GM19324 (cell line): ENCODE data around the gene LEMD3.
A peak's percentile ranks its signal among the peaks of the same experiment; 100 is the strongest.

Experiments
- ATAC-seq: cut with Tn5 transposase; IDR thresholded peaks from one replicate; pipeline ENCODE4 v1.9.1; 2021; ENCODE audit warnings: mild to moderate bottlenecking, moderate library complexity; ENCODE audit not compliant: unreplicated experiment, low FRiP score

Gene LEMD3

GRCh38 chr12:65168681-65169319, 583 bp upstream of the LEMD3 start:
- ATAC-seq: no peak

- ATAC-seq: peak; percentile 58
Observed at GRCh38 chr12:65170209-65170881, 962 bp downstream of the LEMD3 start.

- no peak for ATAC-seq
Observed at GRCh38 chr12:65171073-65171472, 1.7 kb downstream of the LEMD3 start.

GRCh38 chr12:65171870-65172269, 2.5 kb downstream of the LEMD3 start:
- ATAC-seq: no peak

GRCh38 chr12:65175385-65175784, 6.0 kb downstream of the LEMD3 start:
- ATAC-seq: no peak

- ATAC-seq: no peak
Observed at GRCh38 chr12:65182012-65182739, 12.8 kb downstream of the LEMD3 start.

GRCh38 chr12:65184176-65184857, 14.9 kb downstream of the LEMD3 start:
- ATAC-seq: no peak

- ATAC-seq: no peak
Observed at GRCh38 chr12:65184858-65185229, 15.5 kb downstream of the LEMD3 start.

- ATAC-seq: no peak
Observed at GRCh38 chr12:65187665-65188064, 18.3 kb downstream of the LEMD3 start.

- ATAC-seq: peak; percentile 63
Observed at GRCh38 chr12:65188179-65188701, 18.9 kb downstream of the LEMD3 start.

GRCh38 chr12:65189028-65189718, 19.8 kb downstream of the LEMD3 start:
- peak; percentile 91 for ATAC-seq

GRCh38 chr12:65192963-65193516, 23.7 kb downstream of the LEMD3 start:
- ATAC-seq: no peak

- ATAC-seq: no peak
Observed at GRCh38 chr12:65194949-65195348, 25.6 kb downstream of the LEMD3 start.

- ATAC-seq: no peak
Observed at GRCh38 chr12:65195387-65196055, 26.1 kb downstream of the LEMD3 start.

GRCh38 chr12:65196762-65197567, 27.6 kb downstream of the LEMD3 start:
- no peak for ATAC-seq

GRCh38 chr12:65199604-65200003, 30.2 kb downstream of the LEMD3 start:
- ATAC-seq: no peak

GRCh38 chr12:65200007-65200665, 30.8 kb downstream of the LEMD3 start:
- ATAC-seq: no peak

GRCh38 chr12:65203376-65203775, 34.0 kb downstream of the LEMD3 start:
- no peak for ATAC-seq
